Left cardiac atrium (tissue), 4 donors: Measurements from ENCODE around the gene TMEM178B. TPM values are rescaled to one million over a fixed set of nuclear protein-coding genes. Genes with fewer than 3 reads are reported as not detected.

Experiments used
- ATAC-seq, 2 donors: fragments of 200-7000 bp; cut with Tn5 transposase; one replicate each; pipeline ENCODE4 v1.9.1; 2020; ENCODE audit warnings: mild to moderate bottlenecking in 2 of 2, moderate library complexity in 2 of 2
- DNase-seq: peaks from one replicate; pipeline ENCODE4 v3.0.0-alpha.2; 2020
- intact Hi-C, 2 donors: fragments of 100-400 bp; cut with DNase I; formaldehyde crosslinking; loops; one replicate each; pipeline versions ENCODE4 v1.14.1 to v1.15.1; 2022 to 2023
- total RNA-seq, 2 donors: library from RNA; stranded (reverse); fragmentation: NEBNext Ultra II Directional; extraction: Animal tissue kit (Norgen Biotek cat#: 25700); gene quantifications; one replicate each; pipeline ENCODE4 v1.2.1, GENCODE V29; 2021
- donor health status: DM: no; HTN: yes; CAD: no.
- donor health status: DM: no; HTN: yes; CAD: no; lungs with severe emphysema.
- donor health status: DM: yes; HTN: yes; CAD: no.
- donor health status: Dilated cardiomyopathy.

Gene TMEM178B
- total RNA-seq, 2 donors from 2014 or later: 24.4 to 29.9 TPM

DNA sequence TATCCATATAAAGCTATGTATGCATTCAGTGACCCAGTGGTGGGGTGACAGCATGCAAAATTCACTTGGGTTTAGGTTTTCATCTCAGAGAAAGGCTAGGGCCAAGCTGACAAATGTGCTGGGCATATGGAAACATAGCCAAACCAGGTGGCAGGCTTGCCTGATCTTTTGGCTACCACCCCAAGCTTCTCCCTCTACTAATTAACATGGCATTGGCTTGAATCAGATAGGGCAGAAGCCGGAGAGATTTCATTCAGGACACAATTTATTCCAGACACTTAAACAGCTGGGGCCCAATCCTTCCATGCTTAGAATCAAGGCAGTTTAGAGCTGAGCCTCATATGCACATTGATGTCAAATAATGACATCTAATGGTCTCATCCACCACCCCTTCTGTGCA is 381.9 kb downstream of the TMEM178B start:
- intact Hi-C loops: no loop called here
- DNase-seq: no peak
- no peak for ATAC-seq

GRCh38 chr7:141456298-141456697 is 382.4 kb downstream of the TMEM178B start:
- DNase-seq: peak; percentile 35
- ATAC-seq: peak in 1 of 2 donors; percentile 60

DNA sequence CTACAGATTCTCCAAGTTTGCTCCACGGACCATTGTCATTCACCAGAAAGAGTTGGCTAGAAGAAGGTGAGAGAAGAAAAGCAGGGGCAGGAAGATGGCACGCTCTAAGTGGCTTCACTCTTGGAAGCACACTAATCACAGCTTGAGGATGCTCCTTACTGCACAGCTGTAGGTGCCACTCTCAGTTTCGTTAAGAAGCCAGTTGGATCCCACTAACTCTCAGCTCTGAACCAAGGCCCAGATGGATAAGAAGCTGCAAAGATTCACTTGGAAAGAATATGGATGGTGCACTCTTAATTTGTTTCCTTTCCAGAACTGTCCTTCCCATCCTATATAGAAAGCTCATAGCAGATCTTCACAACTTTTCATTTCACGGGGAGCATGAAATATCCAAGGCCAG is 382.8 kb downstream of the TMEM178B start:
- intact Hi-C loops: no loop called here
- DNase-seq (no peak), ATAC-seq (no peak)

More at GRCh38 chr7:141456298-141456697, 382.4 kb downstream of the TMEM178B start:
- intact Hi-C loops: no loop called here

DNA sequence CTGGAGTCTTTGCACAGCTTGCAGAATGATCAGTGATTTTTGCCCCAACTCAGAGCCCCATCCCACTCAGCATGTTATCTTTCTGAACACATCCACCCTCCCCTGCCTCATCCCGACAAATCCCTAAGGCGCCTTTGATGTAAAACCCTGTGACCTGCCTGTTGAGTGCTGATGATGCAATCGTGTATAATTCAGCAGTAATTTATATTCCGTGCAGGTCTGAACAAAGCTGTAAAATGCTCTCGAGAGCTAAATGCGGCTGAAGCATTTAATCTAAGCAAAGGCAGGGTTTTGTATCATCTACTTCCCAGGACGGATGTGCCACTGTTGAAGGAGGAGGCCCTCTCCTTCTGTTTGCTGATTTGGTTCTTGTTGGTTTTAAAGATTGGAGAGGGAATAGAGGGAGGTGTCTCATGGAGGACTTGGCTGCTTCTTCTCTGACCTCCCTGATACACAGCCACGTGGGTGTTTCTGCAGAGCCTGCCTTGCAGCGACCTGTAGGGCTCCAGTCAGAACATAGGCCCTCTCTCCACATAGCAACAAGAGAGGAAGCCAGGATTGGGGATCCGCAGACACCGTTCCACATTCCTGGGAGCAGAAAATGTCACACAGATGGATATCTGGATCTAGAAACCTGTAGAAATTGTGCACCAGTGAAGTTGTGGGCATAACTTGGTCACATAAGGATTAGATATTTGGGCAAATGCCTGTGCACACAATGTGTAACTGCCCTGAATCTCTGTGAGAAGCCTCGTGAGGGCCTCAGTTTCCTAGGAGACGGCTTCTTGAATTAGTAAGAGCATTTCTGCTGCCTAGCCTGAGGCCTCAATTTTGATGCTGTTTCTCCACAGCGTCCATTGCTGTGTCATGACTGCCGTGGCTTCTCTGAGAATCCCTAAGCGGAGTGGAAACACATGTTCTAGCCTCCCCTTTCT is 387.2 kb downstream of the TMEM178B start:
- no peak for DNase-seq

DNA sequence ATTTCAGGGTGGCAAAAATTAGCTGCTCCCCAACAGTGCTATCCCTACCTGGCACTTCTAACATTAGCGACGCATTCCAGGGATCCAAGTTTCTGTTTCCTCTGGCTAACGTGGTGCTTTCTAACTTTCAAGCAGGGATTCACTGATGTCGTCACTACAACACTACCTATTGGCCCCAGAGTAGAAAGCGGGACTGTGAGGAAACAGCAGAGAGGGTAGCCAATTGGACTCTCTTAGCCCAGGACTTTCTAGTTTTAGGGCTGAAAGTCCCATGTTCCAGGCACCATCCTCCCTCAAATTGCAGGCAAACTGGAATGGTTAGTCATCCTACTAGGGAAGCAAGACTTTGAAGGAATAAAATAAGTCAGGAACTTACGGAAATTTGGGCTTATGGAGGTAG is 388.1 kb downstream of the TMEM178B start:
- intact Hi-C loops: no loop called here
- DNase-seq (no peak), ATAC-seq (no peak)

More for the DNA sequence above, 387.2 kb downstream of the TMEM178B start:
- ATAC-seq: peak; percentile 43 to 74
- intact Hi-C loops: no loop called here

- peak; percentile 64 to 69 for ATAC-seq
- no peak for DNase-seq
- intact Hi-C loops: no loop called here
These were observed 389.1 kb downstream of the TMEM178B start for GRCh38 chr7:141462958-141463357.

DNA sequence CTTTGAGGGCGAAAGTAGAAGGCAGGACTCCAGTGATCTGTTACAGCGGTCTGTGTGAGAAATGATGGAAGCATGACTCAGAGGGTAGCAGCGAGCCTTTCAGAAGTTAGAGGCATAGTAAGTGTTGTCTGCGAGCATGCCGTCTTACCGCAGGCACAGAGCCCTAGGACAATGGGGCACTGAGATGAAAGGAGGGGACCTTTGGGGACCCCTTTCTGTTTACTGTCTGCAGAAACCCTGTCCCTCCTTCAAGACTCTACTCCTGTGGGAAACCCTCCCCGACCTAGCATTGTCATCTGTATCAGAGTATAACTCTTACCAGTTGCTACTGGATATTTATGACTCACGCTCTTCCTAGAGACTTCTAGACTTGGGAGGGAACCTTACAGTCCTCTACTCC is 390.1 kb downstream of the TMEM178B start:
- no peak for ATAC-seq
- intact Hi-C loops: no loop called here

DNA sequence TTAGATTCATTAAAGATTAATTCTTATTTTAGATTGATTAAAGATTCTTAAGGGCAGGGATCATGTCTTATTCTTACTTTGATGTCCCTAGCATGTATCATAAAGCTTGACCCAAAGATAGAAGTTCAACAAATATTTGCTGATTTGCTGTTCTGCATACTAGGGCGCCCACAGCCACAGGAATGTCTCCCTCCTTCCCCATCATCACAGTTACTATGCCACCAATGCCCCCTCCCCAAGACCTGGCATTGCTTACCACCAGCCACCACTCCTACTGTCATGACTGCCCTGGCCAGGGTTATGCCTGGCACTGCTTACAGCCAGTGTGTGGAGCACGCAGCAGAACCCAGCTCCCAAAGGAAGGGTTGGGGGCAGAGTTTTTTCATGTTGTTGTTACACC is 390.7 kb downstream of the TMEM178B start:
- ATAC-seq (no peak), DNase-seq (no peak)
- intact Hi-C loops: no loop called here

More for the DNA sequence above, 390.1 kb downstream of the TMEM178B start:
- no peak for DNase-seq

DNA sequence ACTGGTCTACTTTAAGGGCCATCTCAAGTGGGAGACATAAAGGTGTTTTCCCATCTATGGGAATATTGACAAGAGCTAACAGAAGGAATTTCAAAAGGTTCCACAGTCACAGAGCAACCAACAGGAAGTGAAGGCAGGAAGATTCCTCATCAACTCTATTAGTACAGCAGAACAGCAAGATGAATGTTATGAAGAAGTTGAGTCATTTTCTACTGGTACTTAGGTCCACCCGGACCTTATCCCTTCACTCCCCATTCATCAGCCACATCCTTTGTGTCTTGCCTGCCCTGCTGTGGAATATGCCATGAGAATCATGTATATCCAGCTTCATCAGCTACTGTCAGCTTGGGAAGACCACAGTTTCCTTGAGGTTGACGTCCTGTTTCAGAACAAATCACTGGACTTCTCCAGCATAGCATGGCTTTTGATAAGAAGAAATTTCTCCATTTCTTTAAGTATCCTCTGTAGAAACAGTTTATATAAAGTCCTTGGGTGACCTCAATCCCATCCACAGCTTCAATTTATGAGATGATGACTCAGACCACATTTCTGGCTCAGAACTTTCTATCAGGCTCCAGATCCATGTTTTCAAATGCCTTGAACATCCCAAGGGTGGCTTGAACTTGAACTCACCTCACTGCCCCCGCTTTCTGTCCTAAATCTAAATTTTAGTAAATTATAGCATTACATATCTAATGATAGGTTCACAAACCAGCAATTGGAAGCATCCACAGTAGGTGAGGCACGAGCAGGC is 392.5 kb downstream of the TMEM178B start:
- intact Hi-C loops: no loop called here
- DNase-seq (no peak), ATAC-seq (peak in 1 of 2 donors; percentile 27)

DNA sequence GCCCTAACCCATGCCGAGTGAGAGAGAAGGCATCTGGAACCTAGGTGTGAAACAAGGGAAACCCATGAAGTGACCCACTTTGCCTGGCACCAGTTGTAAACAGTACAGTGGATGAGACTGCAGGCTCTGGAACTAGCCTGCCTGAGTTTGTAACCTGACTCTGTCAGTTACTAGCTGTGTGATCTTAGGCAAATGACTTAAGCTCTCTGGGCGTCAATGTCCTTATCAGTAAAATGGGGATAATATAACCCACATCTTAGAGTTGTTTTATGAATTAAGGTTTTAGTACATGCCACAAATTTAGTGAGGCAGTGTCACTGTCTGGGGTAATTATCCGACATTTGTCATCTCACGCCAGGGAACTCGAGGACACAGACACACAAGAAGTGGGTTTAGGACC is 394.5 kb downstream of the TMEM178B start:
- ATAC-seq (no peak), DNase-seq (no peak)
- intact Hi-C loops: no loop called here

GRCh38 chr7:141475679-141476078 is 401.8 kb downstream of the TMEM178B start:
- intact Hi-C loops: no loop called here
- DNase-seq (no peak), ATAC-seq (peak in 1 of 2 donors; percentile 32)

DNA sequence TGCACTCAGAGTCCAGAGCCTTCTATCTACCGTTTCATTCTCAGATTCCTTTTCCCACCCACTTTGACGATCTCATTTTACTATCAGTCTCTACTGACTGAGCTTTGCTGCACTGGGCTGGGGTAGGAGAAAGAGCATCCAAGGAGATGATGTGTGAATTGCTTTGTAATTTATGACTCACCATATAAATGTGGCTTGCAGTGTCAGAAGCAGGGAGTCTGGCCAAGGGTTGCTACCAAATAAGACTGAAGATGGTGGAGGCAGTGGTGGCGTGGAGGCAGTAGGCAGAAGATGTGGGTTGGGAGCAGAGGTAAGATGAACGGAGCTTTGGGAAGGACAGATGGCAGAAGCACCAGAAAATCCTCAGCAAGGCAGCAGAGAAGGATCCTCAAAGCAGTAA is 404.0 kb downstream of the TMEM178B start:
- intact Hi-C loops: no loop called here
- ATAC-seq: peak; percentile 73 to 91
- peak; percentile 34 for DNase-seq

DNA sequence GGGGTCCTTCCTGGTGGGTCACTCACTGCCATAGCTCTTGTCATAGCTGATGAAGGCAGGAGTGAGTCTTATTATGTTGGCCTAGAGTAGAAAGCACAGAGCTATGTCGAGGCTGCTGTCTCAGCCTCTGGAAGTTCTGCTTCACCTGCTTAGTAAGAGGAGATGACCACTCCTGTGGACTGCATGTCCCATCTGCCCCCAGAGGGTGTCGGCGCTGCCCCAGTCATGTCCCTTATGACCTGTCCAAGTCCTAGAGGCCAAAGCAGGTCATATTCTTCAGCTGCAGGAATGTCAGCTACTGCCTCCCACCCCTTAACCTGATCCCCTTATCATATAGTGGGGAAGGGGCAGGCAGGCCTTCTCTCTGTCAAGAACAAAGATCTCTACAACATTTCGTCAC is 405.0 kb downstream of the TMEM178B start:
- DNase-seq (no peak), ATAC-seq (no peak)
- intact Hi-C loops: no loop called here

- intact Hi-C loops: no loop called here
- DNase-seq (no peak), ATAC-seq (no peak)
These were observed 407.1 kb downstream of the TMEM178B start for GRCh38 chr7:141480953-141481352.

- ATAC-seq: no peak
- no peak for DNase-seq
- intact Hi-C loops: no loop called here
These were observed 408.1 kb downstream of the TMEM178B start for GRCh38 chr7:141481971-141482370.

GRCh38 chr7:141483044-141483443 is 409.2 kb downstream of the TMEM178B start:
- ATAC-seq: no peak
- intact Hi-C loops: no loop called here
- no peak for DNase-seq

DNA sequence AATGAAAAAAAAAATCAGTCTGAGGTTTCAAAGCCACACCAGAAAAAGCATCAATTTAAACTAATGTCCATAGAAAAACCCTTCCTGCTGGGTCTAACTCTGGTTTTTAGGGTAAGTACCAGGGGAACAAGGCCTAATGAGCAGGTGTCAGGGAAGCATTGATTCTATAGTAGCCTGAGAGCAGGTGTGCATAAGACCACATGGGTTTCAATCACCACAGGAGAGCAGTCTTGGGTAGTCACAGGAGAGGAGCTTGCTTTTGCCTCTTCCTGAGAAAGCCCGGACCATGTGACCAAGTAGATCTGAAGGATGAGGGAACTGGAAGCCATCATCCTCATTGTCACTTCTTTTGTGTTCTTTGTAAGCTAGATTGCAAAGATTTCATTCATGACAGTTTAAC is 411.0 kb downstream of the TMEM178B start:
- intact Hi-C loops: no loop called here
- no peak for DNase-seq
- no peak for ATAC-seq

GRCh38 chr7:141486959-141487358 is 413.1 kb downstream of the TMEM178B start:
- DNase-seq: no peak
- no peak for ATAC-seq
- intact Hi-C loops: no loop called here

- DNase-seq (no peak), ATAC-seq (no peak)
- intact Hi-C loops: no loop called here
These were observed 416.6 kb downstream of the TMEM178B start for GRCh38 chr7:141490474-141490873.

- ATAC-seq: no peak
- intact Hi-C loops: no loop called here
These were observed 421.2 kb downstream of the TMEM178B start for GRCh38 chr7:141495057-141495456.

More at GRCh38 chr7:141495057-141495456, 421.2 kb downstream of the TMEM178B start:
- no peak for DNase-seq
